IMR-90 (cell line): ENCODE measurements around the gene PLA2G4A. TPM values are rescaled to one million over a fixed set of nuclear protein-coding genes. Genes with fewer than 3 reads are reported as not detected.

Experiments used
- ATAC-seq: fragments of 200-7000 bp; cut with Tn5 transposase; 2 replicates; pipeline ENCODE4 v1.9.1; 2020; ENCODE audit warnings: low read depth, mild to moderate bottlenecking, moderate library complexity
- BruUV-seq: library from RNA; stranded (reverse); fragments of 400-500 nt; replicated peaks from 2 replicates; lab custom pipeline; 2021; lab: Mats Ljungman, UMichigan
- CTCF ChIA-PET: fragments of 300-600 bp; formaldehyde crosslinking; extraction: SDS; loops from one replicate; lab custom pipeline; 2021; ENCODE audit warnings: antibody characterized with exemption; lab: Yijun Ruan, JAX
- POLR2A ChIA-PET: fragments of 300-600 bp; sonication (Branson Sonifier 250); formaldehyde crosslinking; loops from one replicate; lab custom pipeline; 2022; ENCODE audit warnings: antibody characterized with exemption; ENCODE audit not compliant: unreplicated experiment; lab: Charles Lee
- DNase-seq: peaks from one replicate; pipeline ENCODE4 v3.0.0; 2013
- H2AFZ ChIP-seq: replicated peaks from 2 replicates; pipeline ENCODE3; 2013; ENCODE audit warnings: low read length, mild to moderate bottlenecking; ENCODE audit not compliant: poor library complexity
- H2AK5ac ChIP-seq: 2 replicates; pipeline ENCODE4 v1.6.1; 2013; ENCODE audit warnings: low read depth, low read length, inconsistent platforms
- H2AK9ac ChIP-seq: replicated peaks from 2 replicates; pipeline ENCODE3; 2013; ENCODE audit warnings: mild to moderate bottlenecking, low read depth, low read length, moderate library complexity; ENCODE audit not compliant: poor library complexity
- H2BK120ac ChIP-seq: 2 replicates; pipeline ENCODE4 v1.6.1; 2013; ENCODE audit warnings: low read depth, low read length, inconsistent platforms
- H2BK15ac ChIP-seq: 3 replicates; pipeline ENCODE4 v1.6.1; 2013; ENCODE audit warnings: low read depth, low read length, inconsistent platforms
- H2BK20ac ChIP-seq: 2 replicates; pipeline ENCODE4 v1.6.1; 2013; ENCODE audit warnings: low read depth, mild to moderate bottlenecking, inconsistent platforms, low read length, moderate library complexity
- H2BK5ac ChIP-seq: 2 replicates; pipeline ENCODE4 v1.6.1; 2013; ENCODE audit warnings: mild to moderate bottlenecking, low read depth, low read length, inconsistent platforms; ENCODE audit not compliant: poor library complexity, severe bottlenecking
- H3K14ac ChIP-seq: replicated peaks from 2 replicates; pipeline ENCODE4 v1.6.1; 2013; ENCODE audit warnings: low read depth, low read length, inconsistent platforms
- H3K18ac ChIP-seq: 2 replicates; pipeline ENCODE4 v1.6.1; 2013; ENCODE audit warnings: low read depth, low read length, control low read depth
- H3K23ac ChIP-seq: 2 replicates; pipeline ENCODE4 v1.6.1; 2013; ENCODE audit warnings: low read depth, low read length, inconsistent platforms
- H3K27ac ChIP-seq: 2 replicates; pipeline ENCODE4 v1.5.1; 2013; ENCODE audit warnings: mild to moderate bottlenecking, control low read depth, low read length; ENCODE audit not compliant: insufficient read depth
- H3K27me3 ChIP-seq: 2 replicates; pipeline ENCODE4 v1.6.1; 2013; ENCODE audit warnings: low read length; ENCODE audit not compliant: control insufficient read depth, insufficient read depth
- H3K36me3 ChIP-seq: 2 replicates; pipeline ENCODE4 v1.6.1; 2013; ENCODE audit warnings: low read length, mixed read lengths; ENCODE audit not compliant: control insufficient read depth, insufficient read depth
- H3K4ac ChIP-seq: 2 replicates; pipeline ENCODE4 v1.6.1; 2013; ENCODE audit warnings: low read depth, low read length, inconsistent platforms
- H3K4me1 ChIP-seq: 2 replicates; pipeline ENCODE4 v1.6.1; 2013; ENCODE audit warnings: low read length, mixed read lengths; ENCODE audit not compliant: control insufficient read depth, insufficient read depth
- H3K4me2 ChIP-seq: 2 replicates; pipeline ENCODE4 v1.6.1; 2013; ENCODE audit warnings: low read depth, mild to moderate bottlenecking, control low read depth, low read length, moderate library complexity
- H3K4me3 ChIP-seq: 2 replicates; pipeline ENCODE4 v1.5.1; 2013; ENCODE audit warnings: low read depth, mild to moderate bottlenecking, control low read depth, low read length, moderate library complexity; ENCODE audit not compliant: insufficient read depth
- H3K56ac ChIP-seq: 2 replicates; pipeline ENCODE4 v1.6.1; 2013; ENCODE audit warnings: low read length, inconsistent platforms; ENCODE audit not compliant: insufficient read depth; ENCODE audit errors: extremely low read depth
- H3K79me1 ChIP-seq, 2 experiments: 2 replicates each; pipeline ENCODE4 v1.6.1; 2013; ENCODE audit warnings: low read length in 2 of 2, inconsistent platforms in 1 of 2, low read depth in 1 of 2
- H3K9ac ChIP-seq: 2 replicates; pipeline ENCODE4 v1.6.1; 2013; ENCODE audit warnings: low read depth, low read length, control low read depth
- H3K9me1 ChIP-seq: 2 replicates; pipeline ENCODE4 v1.6.1; 2013; ENCODE audit warnings: low read length, inconsistent platforms; ENCODE audit not compliant: insufficient read depth
- H3K9me3 ChIP-seq: 2 replicates; pipeline ENCODE4 v1.6.1; 2013; ENCODE audit warnings: low read length; ENCODE audit not compliant: control insufficient read depth, insufficient read depth
- H4K20me1 ChIP-seq: 2 replicates; pipeline ENCODE4 v1.6.1; 2013; ENCODE audit warnings: low read length, inconsistent platforms; ENCODE audit not compliant: insufficient read depth
- H4K5ac ChIP-seq: 2 replicates; pipeline ENCODE4 v1.6.1; 2013; ENCODE audit warnings: mild to moderate bottlenecking, low read depth, low read length, control low read depth
- H4K8ac ChIP-seq, 2 experiments: 2 replicates each; pipeline ENCODE4 v1.6.1; 2013; ENCODE audit warnings: low read depth in 2 of 2, low read length in 2 of 2, control low read depth in 1 of 2, inconsistent platforms in 1 of 2
- H4K91ac ChIP-seq: 2 replicates; pipeline ENCODE4 v1.6.1; 2013; ENCODE audit warnings: low read depth, low read length, inconsistent platforms; ENCODE audit not compliant: insufficient read depth
- MXI1 ChIP-seq: IDR thresholded peaks from 2 replicates; pipeline ENCODE4 v1.6.1; 2012; ENCODE audit warnings: low read depth, mild to moderate bottlenecking, low read length, moderate library complexity, borderline replicate concordance
- NFE2L2 ChIP-seq: fragments of 150-350 bp; IDR thresholded peaks from 2 replicates; pipeline ENCODE4 v1.6.1; 2016; ENCODE audit warnings: low read depth, mild to moderate bottlenecking, low read length
- POLR2A ChIP-seq: IDR thresholded peaks from 2 replicates; pipeline ENCODE4 v1.6.1; 2012; ENCODE audit warnings: mild to moderate bottlenecking, low read depth, low read length
- WGBS, 2 experiments: methylation state at CpG; one replicate each; pipeline versions ENCODE4 v1.1.5 to v1.1.7; 2013; ENCODE audit warnings: missing lambda C conversion rate in 2 of 2; ENCODE audit not compliant: insufficient read length in 1 of 2; ENCODE audit errors: extremely low coverage in 2 of 2; 5-methylcytosine and 5-hydroxymethylcytosine counted together
- dilution Hi-C: fragments of 300-500 bp; cut with HindIII; formaldehyde crosslinking; loops from one replicate; pipeline ENCODE4 v1.14.3; 2018; ENCODE audit warnings: low sequenced_read_pairs; ENCODE audit not compliant: unreplicated experiment
- in situ Hi-C: fragments of 300-500 bp; cut with MboI; formaldehyde crosslinking; loops from 3 replicates; pipeline ENCODE4 v1.14.3; 2019; ENCODE audit warnings: low sequenced_read_pairs, inconsistent platforms, mixed read lengths
- intact Hi-C: fragments of 100-400 bp; cut with micrococcal nuclease; formaldehyde crosslinking; loops from 2 replicates; pipeline ENCODE4 v1.10.0; 2022
- polyA plus RNA-seq, 3 experiments: library from polyadenylated mRNA; depleted of rRNA; stranded (reverse); fragments of >200 nt; gene quantifications; 2 replicates each; pipeline ENCODE4 v1.2.3, GENCODE V29; 2012; ENCODE audit warnings: low replicate concordance in 1 of 3
- total RNA-seq: library from RNA; depleted of rRNA; stranded (reverse); fragments of >200 nt; gene quantifications from 2 replicates; pipeline ENCODE4 v1.2.3, GENCODE V29; 2012
- TF ChIP-seq, protein P1 (sequence below): fragments of 150-350 bp; IDR thresholded peaks from 2 replicates; pipeline ENCODE4 v1.6.1; 2016; ENCODE audit warnings: low read depth, mild to moderate bottlenecking, low read length, moderate library complexity, borderline replicate concordance

PLA2G4A gene
- total and polyA plus RNA-seq, 2 of the 4 experiments (the other 2 are of a cell fraction): 1.6 to 3.8 TPM

DNA sequence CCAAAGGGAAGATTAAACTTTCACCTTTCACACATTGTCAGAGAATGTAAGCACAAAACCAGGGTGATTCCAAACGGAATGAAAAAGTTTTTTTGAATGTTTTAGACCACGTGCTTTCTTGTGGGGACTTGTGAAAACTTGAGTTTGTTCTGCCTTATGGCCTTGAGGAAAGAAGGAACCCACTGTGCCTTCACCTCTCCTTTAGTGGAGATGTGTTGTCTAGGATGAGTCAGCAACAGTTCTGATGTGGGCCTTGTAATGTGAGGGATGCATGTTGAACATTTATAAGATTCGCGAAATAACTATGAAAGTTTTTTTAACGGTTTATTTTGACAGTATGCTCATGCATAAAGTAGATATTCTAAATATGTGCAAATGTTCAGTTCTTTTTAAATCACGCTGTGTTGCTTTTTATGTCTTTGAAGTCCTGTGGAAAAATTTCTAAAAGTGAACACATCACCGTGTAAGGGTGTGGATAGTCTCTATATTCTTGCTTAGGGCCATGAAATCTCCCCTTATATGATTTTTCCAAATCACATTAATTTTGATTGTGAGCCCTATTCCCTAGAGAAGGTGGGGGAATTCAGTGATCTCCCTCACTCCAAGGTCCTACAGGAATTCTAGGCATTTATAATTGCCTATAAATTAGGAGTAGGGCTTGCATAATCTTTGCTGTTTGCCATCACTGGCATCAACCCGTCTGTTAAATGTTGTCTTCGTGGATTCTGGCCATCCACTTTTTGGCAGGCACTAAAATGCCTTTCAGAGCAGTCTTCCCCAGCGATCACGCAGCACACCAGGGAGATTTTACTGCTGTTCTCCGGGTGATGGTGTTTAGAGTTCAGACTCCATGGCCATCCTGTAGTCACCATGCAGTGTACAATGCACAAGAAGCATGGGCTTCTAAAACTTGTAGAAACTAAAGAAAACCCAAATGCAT lies 47.4 kb downstream of the PLA2G4A start:
- H3K56ac ChIP-seq: no peak overlapping the region
- BruUV-seq: no TSS peak

More for the DNA sequence above, 47.4 kb downstream of the PLA2G4A start:
- Histone ChIP-seq H2AFZ (no peak overlapping the region), H3K27ac (no peak overlapping the region), H4K20me1 (no peaks in the 10 kb centered on the region), H3K4me2 (no peak overlapping the region), H3K14ac (no peak overlapping the region), H2AK9ac (no peak overlapping the region), H4K91ac (no peak overlapping the region), H3K36me3 (no peaks in the 10 kb centered on the region), H3K9me1 (no peaks in the 10 kb centered on the region), H4K8ac (no peak overlapping the region), H3K4me1 (no peaks in the 10 kb centered on the region), H3K27me3 (no peaks in the 10 kb centered on the region), H3K4ac (no peak overlapping the region), H3K9me3 (no peaks in the 10 kb centered on the region), H2AK5ac (no peak overlapping the region), H3K18ac (no peak overlapping the region; the same call in 1 of the 2 replicates), H2BK20ac (no peak overlapping the region), H2BK15ac (no peak overlapping the region), H3K4me3 (no peak overlapping the region), H2BK120ac (no peak overlapping the region), H3K79me1 (no peaks in the 10 kb centered on the region), H4K5ac (no peak overlapping the region), H2BK5ac (no peak overlapping the region), H3K9ac (no peak overlapping the region), H3K23ac (no peak overlapping the region)
- dilution Hi-C loops: no loop called here
- intact Hi-C loops: no loop called here
- no peak for ATAC-seq
- TF ChIP-seq MXI1 (no peak), NFE2L2 (no peak), POLR2A (no peak)
- TF ChIP-seq, protein P1, sequence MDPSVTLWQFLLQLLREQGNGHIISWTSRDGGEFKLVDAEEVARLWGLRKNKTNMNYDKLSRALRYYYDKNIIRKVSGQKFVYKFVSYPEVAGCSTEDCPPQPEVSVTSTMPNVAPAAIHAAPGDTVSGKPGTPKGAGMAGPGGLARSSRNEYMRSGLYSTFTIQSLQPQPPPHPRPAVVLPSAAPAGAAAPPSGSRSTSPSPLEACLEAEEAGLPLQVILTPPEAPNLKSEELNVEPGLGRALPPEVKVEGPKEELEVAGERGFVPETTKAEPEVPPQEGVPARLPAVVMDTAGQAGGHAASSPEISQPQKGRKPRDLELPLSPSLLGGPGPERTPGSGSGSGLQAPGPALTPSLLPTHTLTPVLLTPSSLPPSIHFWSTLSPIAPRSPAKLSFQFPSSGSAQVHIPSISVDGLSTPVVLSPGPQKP: no peak
- 80% methylated on average over 3 of the region's 12 CpGs; no CpG with 5 or more reads in 1 of the 2 experiments for WGBS, 2 experiments
- ChIA-PET POLR2A (no interaction called here), CTCF (interaction anchor here (0.5 to 0.6 kb wide), 2 partner anchors 225 to 485 kb away, joined by 4 to 5 read pairs; no protein-coding TSS in a partner anchor)
- in situ Hi-C loops: no loop called here
- no peak for DNase-seq
